C4-2B (cell line): ENCODE results near the gene LRRC2.

Experiments used
- H3K27ac ChIP-seq: fragments of 450-650 bp; 2 replicates; pipeline ENCODE4 v1.5.1; 2017
- CTCF ChIP-seq: fragments of 450-650 bp; conservative IDR thresholded peaks from 2 replicates; pipeline ENCODE4 v1.5.1; 2017; ENCODE audit warnings: mild to moderate bottlenecking
- ZFX ChIP-seq: fragments of 450-650 bp; IDR thresholded peaks from 2 replicates; pipeline ENCODE4 v1.6.1; 2017

LRRC2 gene

GRCh38 chr3:46521096-46521495 is 45.0 kb downstream of the LRRC2 start:
- TF ChIP-seq CTCF (no peak), ZFX (no peak)
- H3K27ac ChIP-seq, result no peak overlapping the region

DNA sequence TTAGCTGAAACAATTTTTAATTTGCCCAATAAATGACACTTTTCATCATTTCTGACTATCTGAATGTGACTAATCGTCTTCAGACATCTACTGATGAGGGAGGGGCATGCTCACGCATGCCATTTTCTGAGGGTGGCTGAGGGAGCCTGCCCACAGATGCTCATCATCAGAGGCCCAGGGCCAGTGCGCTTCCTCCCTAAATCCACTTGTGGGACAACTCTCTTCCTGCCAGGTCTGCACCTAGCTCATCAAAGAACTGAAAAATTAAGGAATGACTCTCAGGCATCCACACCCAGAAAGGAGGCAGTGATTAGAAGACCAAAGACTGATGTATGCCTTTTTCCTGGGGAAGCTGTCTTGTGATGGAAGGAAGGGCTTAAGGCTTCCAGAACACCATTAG is 45.6 kb downstream of the LRRC2 start:
- TF ChIP-seq CTCF (no peak), ZFX (no peak)
- no peak overlapping the region for H3K27ac ChIP-seq

- H3K27ac ChIP-seq, result no peak overlapping the region
- no peak for TF ChIP-seq CTCF
- no peak for TF ChIP-seq ZFX
Measured at GRCh38 chr3:46519952-46520351, 46.1 kb downstream of the LRRC2 start.

GRCh38 chr3:46517784-46518181 is 48.3 kb downstream of the LRRC2 start:
- no peak overlapping the region for H3K27ac ChIP-seq
- TF ChIP-seq ZFX (no peak), CTCF (no peak)

- TF ChIP-seq CTCF, result no peak
- TF ChIP-seq ZFX, result no peak
- no peak overlapping the region for H3K27ac ChIP-seq
Measured at GRCh38 chr3:46517016-46517783, 48.9 kb downstream of the LRRC2 start.

DNA sequence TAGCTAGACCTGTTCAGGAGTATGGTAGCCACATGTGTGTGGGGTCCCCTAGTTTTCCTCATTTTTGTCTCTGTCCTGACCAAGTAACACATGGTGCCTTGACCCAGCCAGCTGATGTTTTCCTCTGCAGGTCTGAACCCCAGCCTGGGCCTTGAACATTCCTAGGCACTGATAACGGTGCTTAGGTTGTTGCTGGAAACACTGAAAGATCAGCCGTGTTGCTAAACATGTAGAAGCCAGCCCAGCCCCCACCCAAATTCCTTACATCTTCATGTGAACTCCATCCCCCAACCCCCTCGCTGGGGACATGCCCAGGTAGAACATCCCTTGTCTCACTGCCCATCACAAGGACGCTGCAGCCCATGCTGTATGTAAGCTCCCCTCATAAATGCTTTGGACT is 49.6 kb downstream of the LRRC2 start:
- no peak for TF ChIP-seq CTCF
- no peak for TF ChIP-seq ZFX
- H3K27ac ChIP-seq, result no peak overlapping the region

- no peak overlapping the region for H3K27ac ChIP-seq
- TF ChIP-seq ZFX (no peak), CTCF (no peak)
Measured at GRCh38 chr3:46512191-46512749, 53.8 kb downstream of the LRRC2 start.
